HepG2 (cell line): Measurements from ENCODE around the gene NCAM2. TPM values are rescaled to one million over a fixed set of nuclear protein-coding genes. Genes with fewer than 3 reads are reported as not detected.

Source experiments
- ATAC-seq: fragments of 200-7000 bp; cut with Tn5 transposase; 3 replicates; pipeline ENCODE4 v1.9.1; 2020; ENCODE audit warnings: mild to moderate bottlenecking, moderate library complexity
- BruUV-seq: library from RNA; stranded (reverse); fragments of 400-500 nt; replicated peaks from 2 replicates; lab custom pipeline; 2021; lab: Mats Ljungman, UMichigan
- CTCF ChIA-PET: fragments of 300-600 bp; formaldehyde crosslinking; extraction: SDS; loops from one replicate; lab custom pipeline; 2021; ENCODE audit warnings: low total read pairs, inconsistent platforms, low intra/inter-chr PET ratio; lab: Yijun Ruan, JAX
- POLR2A ChIA-PET: fragments of 350-600 bp; sonication (Branson Sonifier 250); formaldehyde crosslinking; loops from one replicate; lab custom pipeline; 2020; ENCODE audit warnings: antibody characterized with exemption, inconsistent platforms; lab: Yijun Ruan, JAX
- DNase-seq: peaks from one replicate; pipeline ENCODE4 v3.0.0-alpha.2; 2015; ENCODE audit warnings: low spot score
- FAIRE-seq: peaks from 3 replicates; lab custom pipeline; 2011; peaks lifted over from hg19 to GRCh38; lab: Jason Lieb, UNC
- H2AFZ ChIP-seq: one replicate; pipeline ENCODE4 v1.6.1; 2011; ENCODE audit warnings: low read length, inconsistent platforms
- H3K27ac ChIP-seq: fragments of 300-600 bp; 3 replicates; pipeline ENCODE4 v1.8.0; 2011; ENCODE audit warnings: mixed run types, mild to moderate bottlenecking, mixed read lengths, low read length, inconsistent platforms; ENCODE audit not compliant: insufficient read depth; ENCODE audit errors: extremely low read length
- H3K27me3 ChIP-seq, 2 experiments: fragments of 200-600 bp in 1 of 2; 2 replicates in 1 of 2; 3 replicates in 1 of 2; pipeline versions ENCODE4 v1.6.0 to v1.8.0; 2011; ENCODE audit warnings: low read length in 2 of 2, mild to moderate bottlenecking in 2 of 2, moderate library complexity in 2 of 2, inconsistent platforms in 1 of 2; ENCODE audit not compliant: insufficient read depth in 2 of 2, control insufficient read depth in 1 of 2
- H3K36me3 ChIP-seq, 2 experiments: fragments of 200-600 bp in 1 of 2; replicated peaks in 1 of 2; 2 replicates in 1 of 2; 3 replicates in 1 of 2; pipeline versions ENCODE4 v1.5.1 to v1.8.0; 2011; ENCODE audit warnings: low read length in 2 of 2, inconsistent platforms in 1 of 2; ENCODE audit not compliant: insufficient read depth in 2 of 2, control insufficient read depth in 1 of 2
- H3K4me1 ChIP-seq: 2 replicates; pipeline ENCODE4 v1.5.1; 2012; ENCODE audit warnings: low read length, inconsistent platforms; ENCODE audit not compliant: insufficient read depth
- H3K4me2 ChIP-seq: 2 replicates; pipeline ENCODE4 v1.6.0; 2011; ENCODE audit warnings: low read depth, low read length, inconsistent platforms
- H3K4me3 ChIP-seq, 3 experiments: fragments of 200-600 bp in 1 of 3; sonication (generic), shearing (Covaris generic) in 1 of 3; replicated peaks in 1 of 3; 2 replicates each; pipeline ENCODE4 v1.5.1; 2011 to 2016; ENCODE audit warnings: low read length in 3 of 3, inconsistent platforms in 2 of 3, low read depth in 2 of 3, mild to moderate bottlenecking in 2 of 3, control low read depth in 1 of 3, mixed read lengths in 1 of 3; ENCODE audit not compliant: insufficient read depth in 1 of 3
- H3K79me2 ChIP-seq: one replicate; pipeline ENCODE4 v1.6.1; 2011; ENCODE audit warnings: low read length, inconsistent platforms; ENCODE audit not compliant: insufficient read depth
- H3K9ac ChIP-seq: 2 replicates; pipeline ENCODE4 v1.6.0; 2011; ENCODE audit warnings: mild to moderate bottlenecking, low read depth, low read length, inconsistent platforms; ENCODE audit not compliant: insufficient read depth
- H3K9me3 ChIP-seq: 2 replicates; pipeline ENCODE4 v1.5.1; 2012; ENCODE audit warnings: mild to moderate bottlenecking, low read length
- H4K20me1 ChIP-seq: 2 replicates; pipeline ENCODE4 v1.6.0; 2011; ENCODE audit warnings: inconsistent platforms, mild to moderate bottlenecking, low read length, moderate library complexity; ENCODE audit not compliant: insufficient read depth
- HMG20B ChIP-seq: conservative IDR thresholded peaks from 2 replicates; pipeline ENCODE4 v1.6.1; 2016; ENCODE audit warnings: missing genetic modification reagents, missing compliant biosample characterization
- HMGA1 ChIP-seq: sonication (generic); formaldehyde crosslinking; conservative IDR thresholded peaks from 2 replicates; pipeline ENCODE4 v1.4.0; 2020; ENCODE audit warnings: missing genetic modification reagents
- SMAD3 ChIP-seq: sonication (generic); formaldehyde crosslinking; IDR thresholded peaks from 2 replicates; pipeline ENCODE4 v1.4.0; 2020; ENCODE audit warnings: missing genetic modification reagents
- ZBTB38 ChIP-seq: sonication (generic); formaldehyde crosslinking; IDR thresholded peaks from 2 replicates; pipeline ENCODE4 v1.5.1; 2020; ENCODE audit warnings: mild to moderate bottlenecking, missing genetic modification reagents
- ZFP82 ChIP-seq: sonication (generic); formaldehyde crosslinking; IDR thresholded peaks from 2 replicates; pipeline ENCODE4 v1.5.1; 2020; ENCODE audit warnings: mild to moderate bottlenecking, missing genetic modification reagents, borderline replicate concordance
- ZNF10 ChIP-seq: sonication (generic); formaldehyde crosslinking; IDR thresholded peaks from 2 replicates; pipeline ENCODE4 v1.4.0; 2020; ENCODE audit warnings: mild to moderate bottlenecking, low read depth, missing genetic modification reagents, borderline replicate concordance
- ZNF331 ChIP-seq: sonication (generic); formaldehyde crosslinking; IDR thresholded peaks from 2 replicates; pipeline ENCODE4 v1.4.0; 2020; ENCODE audit warnings: missing genetic modification reagents
- ZNF556 ChIP-seq: sonication (generic); formaldehyde crosslinking; IDR thresholded peaks from 2 replicates; pipeline ENCODE4 v1.4.0; 2020; ENCODE audit warnings: mild to moderate bottlenecking, missing genetic modification reagents, borderline replicate concordance
- ZNF562 ChIP-seq: sonication (generic); formaldehyde crosslinking; IDR thresholded peaks from 2 replicates; pipeline ENCODE4 v1.8.0; 2022; ENCODE audit warnings: missing genetic modification reagents, borderline replicate concordance
- ZNF629 ChIP-seq: sonication (generic); formaldehyde crosslinking; conservative IDR thresholded peaks from 2 replicates; pipeline ENCODE4 v1.5.0; 2020; ENCODE audit warnings: missing genetic modification reagents
- WGBS: methylation state at CpG from one replicate; pipeline ENCODE4 v1.1.6; 2017; ENCODE audit warnings: low lambda C conversion rate; 5-methylcytosine and 5-hydroxymethylcytosine counted together
- in situ Hi-C: cut with HindIII; loops from 2 replicates; pipeline ENCODE4 v1.10.0; 2017; ENCODE audit warnings: low pct_unique_long_range_greater_than_20kb; ENCODE audit not compliant: extremely low pct_ligation_motif_present
- intact Hi-C: fragments of 100-400 bp; cut with micrococcal nuclease; formaldehyde crosslinking; loops from one replicate; pipeline ENCODE4 v1.10.0; 2022; ENCODE audit not compliant: unreplicated experiment
- polyA plus RNA-seq, 8 experiments: library from polyadenylated mRNA; depleted of rRNA in 3 of 8; stranded (reverse) in 7 of 8; unstranded in 1 of 8; fragments of >200 nt; fragmentation: Illumina TruSeq in 4 of 8; extraction: Trizol in 4 of 8; gene quantifications; 2 replicates each; pipeline versions ENCODE4 v1.2.1 to v1.2.3, GENCODE V29; 2011 to 2016; ENCODE audit warnings: low read depth in 4 of 8, missing spikeins in 1 of 8, mixed read lengths in 1 of 8; ENCODE audit not compliant: insufficient read depth in 1 of 8
- total RNA-seq, 5 experiments: library from RNA; depleted of rRNA; stranded (reverse); fragments of >200 nt; fragmentation: Illumina TruSeq; extraction: Trizol; gene quantifications; 2 replicates each; pipeline ENCODE4 v1.2.3, GENCODE V29; 2016; ENCODE audit warnings: low read depth in 1 of 5
- TF ChIP-seq, protein P1 (sequence below): IDR thresholded peaks from 2 replicates; pipeline ENCODE4 v1.6.1; 2018; ENCODE audit warnings: missing genetic modification reagents, mild to moderate bottlenecking, missing compliant biosample characterization
- TF ChIP-seq, protein P2 (sequence below): sonication (generic); formaldehyde crosslinking; IDR thresholded peaks from 2 replicates; pipeline ENCODE4 v1.9.0; 2021; ENCODE audit warnings: missing genetic modification reagents, mild to moderate bottlenecking, borderline replicate concordance

The NCAM2 gene
- total and polyA plus RNA-seq, 2 of the 13 experiments (the other 11 are each of a cell fraction or from before 2014, with no cell fraction given), result not detected

DNA sequence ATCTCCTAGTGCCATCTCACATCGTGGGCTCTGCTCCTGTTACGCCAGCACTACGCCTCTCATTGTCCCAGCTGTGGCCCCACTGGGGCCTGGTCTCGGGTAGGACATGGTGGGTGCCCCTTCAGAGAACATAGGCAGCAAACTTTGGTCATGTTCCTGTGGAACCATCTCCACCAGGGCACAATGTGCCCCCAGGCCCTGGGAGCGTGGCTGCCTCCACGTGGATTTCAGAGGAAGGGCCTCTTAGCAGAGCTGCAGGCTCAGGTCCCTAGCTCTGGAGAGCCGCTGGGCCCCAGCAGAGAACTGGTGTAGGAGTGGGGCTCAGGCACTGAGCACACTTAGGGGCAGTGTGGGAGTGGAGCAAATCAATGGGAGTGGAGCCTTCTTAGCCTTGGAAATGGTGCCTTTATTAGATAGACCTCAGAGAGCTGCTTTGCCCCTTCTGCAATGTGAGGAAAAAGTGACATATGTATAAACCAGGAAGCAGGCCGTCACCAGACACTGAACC lies 460.0 kb downstream of the NCAM2 start:
- H4K20me1 ChIP-seq, result no peaks in the 10 kb centered on the region
- ATAC-seq, result no peak
- no peak overlapping the region for H3K27ac ChIP-seq
- no TSS peak for BruUV-seq
- WGBS, result 0% methylated on average over 1 of the region's 8 CpGs
- intact Hi-C loops, result no loop called here
- DNase-seq, result no peak
- H3K36me3 ChIP-seq, result no peaks in the 10 kb centered on the region
- ChIA-PET POLR2A (no interaction called here), CTCF (no interaction called here)
- no peak overlapping the region for H3K9ac ChIP-seq
- no peak overlapping the region for H3K4me3 ChIP-seq
- peaks cover 77% of the 10 kb centered on the region for H3K9me3 ChIP-seq
- H3K4me2 ChIP-seq, result no peak overlapping the region
- H3K79me2 ChIP-seq, result no peaks in the 10 kb centered on the region
- TF ChIP-seq, protein P1, sequence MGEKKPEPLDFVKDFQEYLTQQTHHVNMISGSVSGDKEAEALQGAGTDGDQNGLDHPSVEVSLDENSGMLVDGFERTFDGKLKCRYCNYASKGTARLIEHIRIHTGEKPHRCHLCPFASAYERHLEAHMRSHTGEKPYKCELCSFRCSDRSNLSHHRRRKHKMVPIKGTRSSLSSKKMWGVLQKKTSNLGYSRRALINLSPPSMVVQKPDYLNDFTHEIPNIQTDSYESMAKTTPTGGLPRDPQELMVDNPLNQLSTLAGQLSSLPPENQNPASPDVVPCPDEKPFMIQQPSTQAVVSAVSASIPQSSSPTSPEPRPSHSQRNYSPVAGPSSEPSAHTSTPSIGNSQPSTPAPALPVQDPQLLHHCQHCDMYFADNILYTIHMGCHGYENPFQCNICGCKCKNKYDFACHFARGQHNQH, result no peak
- TF ChIP-seq, protein P2, sequence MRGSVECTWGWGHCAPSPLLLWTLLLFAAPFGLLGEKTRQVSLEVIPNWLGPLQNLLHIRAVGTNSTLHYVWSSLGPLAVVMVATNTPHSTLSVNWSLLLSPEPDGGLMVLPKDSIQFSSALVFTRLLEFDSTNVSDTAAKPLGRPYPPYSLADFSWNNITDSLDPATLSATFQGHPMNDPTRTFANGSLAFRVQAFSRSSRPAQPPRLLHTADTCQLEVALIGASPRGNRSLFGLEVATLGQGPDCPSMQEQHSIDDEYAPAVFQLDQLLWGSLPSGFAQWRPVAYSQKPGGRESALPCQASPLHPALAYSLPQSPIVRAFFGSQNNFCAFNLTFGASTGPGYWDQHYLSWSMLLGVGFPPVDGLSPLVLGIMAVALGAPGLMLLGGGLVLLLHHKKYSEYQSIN, result no peak
- TF ChIP-seq ZNF562 (no peak), SMAD3 (no peak)
- H3K4me1 ChIP-seq, result no peaks in the 10 kb centered on the region
- H2AFZ ChIP-seq, result no peak overlapping the region
- no peaks in the 10 kb centered on the region for H3K27me3 ChIP-seq
- in situ Hi-C loops, result no loop called here
- FAIRE-seq, result no peak

DNA sequence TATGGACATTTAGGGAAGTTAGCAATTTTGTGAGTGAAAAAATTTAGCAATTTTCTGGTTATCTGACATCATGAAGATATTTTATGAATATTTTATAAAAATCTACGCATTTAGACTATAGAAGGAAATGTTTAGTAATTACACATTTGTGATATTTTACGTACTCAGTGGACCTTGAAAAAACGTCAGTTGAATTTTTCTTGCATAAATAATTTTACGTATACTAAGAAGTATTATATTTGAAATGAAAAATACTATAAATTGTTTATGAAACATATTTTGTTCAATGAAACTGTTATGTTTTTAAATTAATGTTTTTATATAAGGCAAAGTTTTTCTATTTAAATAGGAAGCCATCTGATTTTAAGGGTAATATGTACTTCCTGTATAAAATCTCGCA lies 462.8 kb downstream of the NCAM2 start:
- ChIA-PET CTCF (no interaction called here), POLR2A (no interaction called here)
- BruUV-seq, result no TSS peak
- H4K20me1 ChIP-seq, result no peaks in the 10 kb centered on the region
- H3K4me3 ChIP-seq, result no peak overlapping the region
- no peak overlapping the region for H3K27ac ChIP-seq
- intact Hi-C loops, result no loop called here
- TF ChIP-seq HMGA1 (CRISPR knock-in tag), result no peak
- no peak for TF ChIP-seq ZNF629 (CRISPR knock-in tag)
- TF ChIP-seq ZFP82, result no peak
- TF ChIP-seq ZNF331, result no peak
- TF ChIP-seq ZBTB38 (CRISPR knock-in tag), result no peak
- TF ChIP-seq ZNF556 (CRISPR knock-in tag), result no peak
- TF ChIP-seq HMG20B (CRISPR knock-in tag), result no peak
- TF ChIP-seq ZNF10, result no peak
- FAIRE-seq (no peak), DNase-seq (no peak), ATAC-seq (no peak)
- no peak overlapping the region for H2AFZ ChIP-seq
- in situ Hi-C loops, result no loop called here
- 3% methylated on average over 5 of the region's 5 CpGs for WGBS
- no peaks in the 10 kb centered on the region for H3K27me3 ChIP-seq
- H3K9ac ChIP-seq, result no peak overlapping the region
- peaks cover 78% of the 10 kb centered on the region for H3K9me3 ChIP-seq
- H3K36me3 ChIP-seq, result no peaks in the 10 kb centered on the region
- H3K79me2 ChIP-seq, result no peaks in the 10 kb centered on the region
- H3K4me1 ChIP-seq, result no peaks in the 10 kb centered on the region
- H3K4me2 ChIP-seq, result no peak overlapping the region
